Thoracic aorta (tissue), 2 donors: ENCODE data around the gene TRPT1. TPM values are rescaled to one million over a fixed set of nuclear protein-coding genes. Genes with fewer than 3 reads are reported as not detected.
"Not testable (repeated sequence)": the region's sequence is repeated elsewhere in the genome, so short reads cannot be mapped to it uniquely, and the experiment has no call there.

Experiments
- ATAC-seq: fragments of 150-250 bp; one replicate; pipeline ENCODE4 v1.8.0; 2017; ENCODE audit warnings: low read depth; ENCODE audit not compliant: insufficient number of reproducible peaks, low FRiP score
- DNase-seq: peaks from one replicate; pipeline ENCODE4 v3.0.0-alpha.2; 2020; ENCODE audit warnings: low spot score
- H3K27ac ChIP-seq, 2 donors: fragments of 200-600 bp; sonication (generic); 1 replicate in 1 of 2; 2 replicates in 1 of 2; pipeline ENCODE4 v1.5.1; 2016; ENCODE audit warnings: mild to moderate bottlenecking in 2 of 2, moderate library complexity in 2 of 2
- H3K27me3 ChIP-seq: fragments of 200-600 bp; sonication (generic); replicated peaks from 2 replicates; pipeline ENCODE4 v1.6.0; 2016; ENCODE audit warnings: mild to moderate bottlenecking; ENCODE audit not compliant: insufficient read depth
- H3K36me3 ChIP-seq: fragments of 200-600 bp; sonication (generic); one replicate; pipeline ENCODE4 v1.5.1; 2016
- H3K4me1 ChIP-seq, 2 donors: fragments of 200-600 bp; sonication (generic); 1 replicate in 1 of 2; 2 replicates in 1 of 2; pipeline versions ENCODE4 v1.5.1 to v1.6.0; 2016; ENCODE audit warnings: low read depth in 2 of 2, mild to moderate bottlenecking in 1 of 2; ENCODE audit not compliant: control insufficient read depth in 1 of 2
- H3K4me3 ChIP-seq: fragments of 200-600 bp; sonication (generic); 2 replicates; pipeline ENCODE4 v1.5.1; 2016; ENCODE audit warnings: mild to moderate bottlenecking
- H3K9me3 ChIP-seq: fragments of 200-600 bp; sonication (generic); 2 replicates; pipeline ENCODE4 v1.5.1; 2016
- total RNA-seq, 2 donors: library from RNA; depleted of rRNA; stranded (reverse); fragments of >200 nt; gene quantifications; one replicate each; pipeline versions ENCODE4 v1.1.0 to v1.2.3, GENCODE V29; 2016
- TF ChIP-seq, protein P1 (sequence below): fragments of 200-600 bp; sonication (generic); IDR thresholded peaks from one replicate; pipeline ENCODE4 v1.5.1; 2019; ENCODE audit warnings: antibody characterized with exemption

The TRPT1 gene
- total RNA-seq, 2 donors from 2014 or later, result 67.2 to 95.3 TPM

DNA sequence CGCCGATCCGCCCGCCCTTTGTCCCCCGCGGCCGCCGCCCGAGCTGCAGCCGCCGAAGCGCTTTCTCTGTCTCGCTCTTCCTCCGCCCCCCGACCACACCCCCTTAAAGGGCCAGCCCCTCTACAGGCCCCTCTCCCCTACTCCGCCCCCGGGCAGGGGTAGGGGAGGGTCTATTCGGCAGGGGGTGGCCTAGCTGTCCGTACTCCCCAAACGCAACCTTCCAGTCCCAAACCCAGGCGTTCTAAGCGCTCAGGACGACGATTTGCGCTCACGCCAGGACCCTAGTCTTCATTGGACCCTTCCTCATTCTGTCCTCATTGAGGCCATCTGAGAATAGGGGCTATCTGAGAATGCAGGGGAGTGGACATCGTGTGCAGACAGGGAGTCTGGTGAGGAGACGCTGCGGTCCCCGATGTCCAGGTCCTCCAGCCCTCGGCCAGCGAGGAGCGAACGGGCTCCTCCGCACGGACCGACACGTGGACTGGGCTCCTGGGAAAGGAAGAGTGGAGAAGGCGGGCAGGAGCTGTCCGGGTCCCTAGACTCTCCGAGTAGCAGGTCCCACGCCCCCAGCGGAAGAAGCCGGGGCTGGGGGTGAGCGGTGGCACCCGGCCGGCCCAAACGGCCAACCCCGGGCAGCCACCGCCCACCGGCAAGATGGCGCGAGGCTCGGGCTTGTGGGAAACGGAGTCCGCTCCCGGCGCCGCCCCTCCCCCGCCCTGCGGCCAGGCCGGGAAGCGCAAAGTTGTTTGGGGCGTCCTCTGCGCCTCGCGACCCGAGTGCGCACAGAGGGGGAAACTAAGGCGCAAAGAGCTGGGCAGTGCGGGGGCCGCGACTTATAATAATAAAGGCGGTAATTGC, 21.1 kb upstream of the TRPT1 start, which contains the start of gene PPP1R14B:
PPP1R14B (minus strand) TSS at position 73 of the 858 bp plus-strand sequence. CDS start 270 bp downstream, outside the sequence.
- Histone ChIP-seq H3K4me1 (peaks cover 20 to 47% of the 10 kb centered on the region in 2 donors), H3K36me3 (peaks cover 9% of the 10 kb centered on the region), H3K27ac (peak within 1 kb of the TSS; percentile 78 to 93), H3K27me3 (no peaks in the 10 kb centered on the region), H3K4me3 (peak within 1 kb of the TSS; percentile 98), H3K9me3 (no peaks in the 10 kb centered on the region)
- TF ChIP-seq, protein P1, sequence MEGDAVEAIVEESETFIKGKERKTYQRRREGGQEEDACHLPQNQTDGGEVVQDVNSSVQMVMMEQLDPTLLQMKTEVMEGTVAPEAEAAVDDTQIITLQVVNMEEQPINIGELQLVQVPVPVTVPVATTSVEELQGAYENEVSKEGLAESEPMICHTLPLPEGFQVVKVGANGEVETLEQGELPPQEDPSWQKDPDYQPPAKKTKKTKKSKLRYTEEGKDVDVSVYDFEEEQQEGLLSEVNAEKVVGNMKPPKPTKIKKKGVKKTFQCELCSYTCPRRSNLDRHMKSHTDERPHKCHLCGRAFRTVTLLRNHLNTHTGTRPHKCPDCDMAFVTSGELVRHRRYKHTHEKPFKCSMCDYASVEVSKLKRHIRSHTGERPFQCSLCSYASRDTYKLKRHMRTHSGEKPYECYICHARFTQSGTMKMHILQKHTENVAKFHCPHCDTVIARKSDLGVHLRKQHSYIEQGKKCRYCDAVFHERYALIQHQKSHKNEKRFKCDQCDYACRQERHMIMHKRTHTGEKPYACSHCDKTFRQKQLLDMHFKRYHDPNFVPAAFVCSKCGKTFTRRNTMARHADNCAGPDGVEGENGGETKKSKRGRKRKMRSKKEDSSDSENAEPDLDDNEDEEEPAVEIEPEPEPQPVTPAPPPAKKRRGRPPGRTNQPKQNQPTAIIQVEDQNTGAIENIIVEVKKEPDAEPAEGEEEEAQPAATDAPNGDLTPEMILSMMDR, result peak; percentile 11
- DNase-seq (peak; percentile 58), ATAC-seq (no peak)

DNA sequence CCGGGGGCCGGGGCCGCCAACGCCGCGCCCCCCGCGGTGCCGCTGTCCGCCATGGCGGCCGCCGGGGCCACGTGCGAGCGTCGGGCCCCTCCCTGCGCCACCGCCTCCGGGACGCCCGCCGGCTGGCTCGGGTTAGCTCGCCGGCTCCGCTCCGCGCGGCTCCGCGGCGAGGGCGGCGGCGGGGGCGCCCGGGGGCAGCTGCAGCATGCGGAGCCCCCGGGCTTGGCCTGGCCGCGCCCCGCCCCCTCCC, 20.6 kb upstream of the TRPT1 start:
- Histone ChIP-seq H3K27ac (peak overlapping the region in 1 of 2 donors; percentile 93), H3K4me3 (peak overlapping the region; percentile 98), H3K4me1 (peaks cover 19 to 46% of the 10 kb centered on the region in 2 donors)
- not testable (repeated sequence) for DNase-seq, H3K27me3 ChIP-seq, H3K9me3 ChIP-seq, ATAC-seq, H3K36me3 ChIP-seq

- ATAC-seq, result no peak
These were observed 20.0 kb upstream of the TRPT1 start for GRCh38 chr11:64245797-64246620.

GRCh38 chr11:64245401-64245796, 19.4 kb upstream of the TRPT1 start:
- peaks cover 14 to 40% of the 10 kb centered on the region in 2 donors for H3K4me1 ChIP-seq
- no peak for DNase-seq

More at GRCh38 chr11:64245797-64246620, 20.0 kb upstream of the TRPT1 start:
- DNase-seq, result peak; percentile 69
- Histone ChIP-seq H3K4me1 (peaks cover 19 to 44% of the 10 kb centered on the region in 2 donors), H3K27me3 (no peaks in the 10 kb centered on the region), H3K36me3 (peaks cover 9% of the 10 kb centered on the region), H3K4me3 (peak overlapping the region; percentile 73), H3K27ac (peak overlapping the region; percentile 78 to 90), H3K9me3 (no peaks in the 10 kb centered on the region)
- TF ChIP-seq, protein P1, result no peak

GRCh38 chr11:64244966-64245365, 19.0 kb upstream of the TRPT1 start:
- Histone ChIP-seq H3K27me3 (no peaks in the 10 kb centered on the region), H3K9me3 (no peaks in the 10 kb centered on the region), H3K4me3 (peak overlapping the region; percentile 73), H3K36me3 (peaks cover 9% of the 10 kb centered on the region), H3K4me1 (peaks cover 16 to 45% of the 10 kb centered on the region in 2 donors), H3K27ac (peak overlapping the region; percentile 78 to 90)
- TF ChIP-seq, protein P1, result no peak
- no peak for ATAC-seq
- no peak for DNase-seq

More at GRCh38 chr11:64245401-64245796, 19.4 kb upstream of the TRPT1 start:
- Histone ChIP-seq H3K9me3 (no peaks in the 10 kb centered on the region), H3K27ac (peak overlapping the region; percentile 78 to 90), H3K36me3 (peaks cover 9% of the 10 kb centered on the region), H3K27me3 (no peaks in the 10 kb centered on the region), H3K4me3 (peak overlapping the region; percentile 73)
- TF ChIP-seq, protein P1, result no peak
- ATAC-seq, result no peak
